ENCODE measurements around the gene SMAD2.

GRCh38 chr18:47788621-47789020 is 141.8 kb downstream of the SMAD2 start:
- no peak for TF ChIP-seq SNAI2 (CRISPR knock-in tag; IDR thresholded peaks at IDR 0.05)
- no peak for TF ChIP-seq CSDC2 (CRISPR knock-in tag; IDR thresholded peaks at IDR 0.05)
- no peak for TF ChIP-seq PATZ1 (CRISPR knock-in tag; IDR thresholded peaks at IDR 0.05; ENCODE audit: borderline replicate concordance)
- TF ChIP-seq ARNTL (CRISPR knock-in tag; IDR thresholded peaks at IDR 0.05; ENCODE audit: borderline replicate concordance, low read depth) = no peak
- no peak for TF ChIP-seq ZC3H10 (CRISPR knock-in tag; IDR thresholded peaks at IDR 0.05)
- TF ChIP-seq ISL1 (CRISPR knock-in tag; IDR thresholded peaks at IDR 0.05) = no peak
- no peak for TF ChIP-seq ZFP30 (CRISPR knock-in tag; IDR thresholded peaks at IDR 0.05)
- no peak for TF ChIP-seq RARB (CRISPR knock-in tag; IDR thresholded peaks at IDR 0.05)
- no peak for TF ChIP-seq ZFP3 (CRISPR knock-in tag; IDR thresholded peaks at IDR 0.05)
- TF ChIP-seq CREB5 (CRISPR knock-in tag; IDR thresholded peaks at IDR 0.05; ENCODE audit: low read depth) = no peak
- TF ChIP-seq TCF4 (CRISPR knock-in tag; IDR thresholded peaks at IDR 0.05; ENCODE audit: borderline replicate concordance) = no peak
- TF ChIP-seq OSR1 (CRISPR knock-in tag; IDR thresholded peaks at IDR 0.05) = no peak
- TF ChIP-seq POU6F1 (CRISPR knock-in tag; IDR thresholded peaks at IDR 0.05; ENCODE audit: borderline replicate concordance, low read depth) = no peak

Data from SK-N-SH treated with all-trans-retinoic acid at 6 μM for 48 hours (cell line).